K562 (cell line): ENCODE data around the gene CMIP. TPM values are rescaled to one million over a fixed set of nuclear protein-coding genes. Genes with fewer than 3 reads are reported as not detected.

Experiments used
- CC2D1A ChIP-seq: fragments of 450-650 bp; IDR thresholded peaks from 2 replicates; pipeline ENCODE4 v1.6.1; 2017; ENCODE audit warnings: mild to moderate bottlenecking
- CTCF ChIP-seq, 3 experiments: IDR thresholded peaks in 2 of 3; conservative IDR thresholded peaks in 1 of 3; 2 replicates each; pipeline ENCODE4 v1.5.1; 2011 to 2012; ENCODE audit warnings: low read length in 3 of 3, mild to moderate bottlenecking in 3 of 3, control low read depth in 2 of 3, improper control_type of control experiment in 1 of 3, inconsistent platforms in 1 of 3, low read depth in 1 of 3, mixed read lengths in 1 of 3, moderate library complexity in 1 of 3; ENCODE audit not compliant: insufficient read depth in 2 of 3
- FOXK2 ChIP-seq, 2 experiments: fragments of 450-650 bp; IDR thresholded peaks in 1 of 2; conservative IDR thresholded peaks in 1 of 2; 2 replicates each; pipeline ENCODE4 v1.6.1; 2016; ENCODE audit warnings: low read depth in 2 of 2, mild to moderate bottlenecking in 1 of 2
- JUND ChIP-seq, 2 experiments: IDR thresholded peaks; 2 replicates in 1 of 2; 3 replicates in 1 of 2; pipeline ENCODE4 v1.6.1; 2011; ENCODE audit warnings: borderline replicate concordance in 2 of 2, low read depth in 2 of 2, low read length in 2 of 2, improper control_type of control experiment in 1 of 2, missing biosample characterization in 1 of 2, missing genetic modification characterization in 1 of 2, missing genetic modification reagents in 1 of 2
- KDM4B ChIP-seq, 2 experiments: fragments of 450-650 bp in 1 of 2; sonication (generic) in 1 of 2; IDR thresholded peaks; 2 replicates each; pipeline ENCODE4 v1.6.1; 2016 to 2017; ENCODE audit warnings: borderline replicate concordance in 2 of 2, antibody characterized with exemption in 1 of 2, low read depth in 1 of 2, mild to moderate bottlenecking in 1 of 2
- MAFG ChIP-seq: fragments of 450-650 bp; conservative IDR thresholded peaks from 2 replicates; pipeline ENCODE4 v1.6.1; 2016; ENCODE audit warnings: missing genetic modification characterization, missing compliant biosample characterization
- MAFK ChIP-seq: IDR thresholded peaks from 2 replicates; pipeline ENCODE4 v1.6.1; 2011; ENCODE audit warnings: low read length, improper control_type of control experiment
- NCOA4 ChIP-seq: fragments of 450-650 bp; IDR thresholded peaks from 2 replicates; pipeline ENCODE4 v1.6.1; 2018; ENCODE audit warnings: mild to moderate bottlenecking; ENCODE audit not compliant: partially characterized antibody
- NR0B1 ChIP-seq: fragments of 450-650 bp; IDR thresholded peaks from one replicate; pipeline ENCODE4 v1.6.1; 2018; ENCODE audit warnings: mild to moderate bottlenecking, moderate library complexity; ENCODE audit not compliant: partially characterized antibody
- NR1H2 ChIP-seq: sonication (generic); formaldehyde crosslinking; IDR thresholded peaks from 2 replicates; pipeline ENCODE4 v1.4.0; 2020; ENCODE audit warnings: mild to moderate bottlenecking, missing genetic modification reagents
- SP2 ChIP-seq: IDR thresholded peaks from 2 replicates; pipeline ENCODE4 v1.6.1; 2011; ENCODE audit warnings: mild to moderate bottlenecking, low read depth, low read length, moderate library complexity; ENCODE audit not compliant: poor library complexity, severe bottlenecking; ENCODE audit errors: extremely low read depth
- TRIM28 ChIP-seq: fragments of 450-650 bp; IDR thresholded peaks from 2 replicates; pipeline ENCODE4 v1.6.1; 2017
- ZBTB1 ChIP-seq: sonication (generic); formaldehyde crosslinking; IDR thresholded peaks from 2 replicates; pipeline ENCODE4 v1.8.1; 2023; ENCODE audit warnings: missing genetic modification reagents, low read depth, mild to moderate bottlenecking, borderline replicate concordance
- ZC3H4 ChIP-seq: sonication (generic); formaldehyde crosslinking; IDR thresholded peaks from 2 replicates; pipeline ENCODE4 v1.9.0; 2021; ENCODE audit warnings: missing genetic modification reagents, borderline replicate concordance
- ZMIZ1 ChIP-seq, 2 experiments: fragments of 150-350 bp in 1 of 2; IDR thresholded peaks; 2 replicates each; pipeline ENCODE4 v1.6.1; 2012 to 2016; ENCODE audit warnings: low read depth in 2 of 2, low read length in 2 of 2, mild to moderate bottlenecking in 1 of 2, moderate library complexity in 1 of 2
- ZNF77 ChIP-seq: fragments of 250-450 bp; sonication (Bioruptor Pico); IDR thresholded peaks from 2 replicates; pipeline ENCODE4 v1.5.0; 2020
- polyA plus RNA-seq, 8 experiments: library from polyadenylated mRNA; depleted of rRNA in 4 of 8; stranded (reverse) in 5 of 8; unstranded in 3 of 8; fragments of >200 nt; fragmentation: Nextera tagmentation in 2 of 8; fragmentation: Illumina TruSeq in 1 of 8; extraction: Ambion mirVana in 2 of 8; extraction: Trizol in 1 of 8; gene quantifications; 2 replicates each; pipeline versions ENCODE4 v1.2.1 to v1.2.3, GENCODE V29; 2011 to 2014; ENCODE audit warnings: inconsistent platforms in 1 of 8, missing spikeins in 1 of 8
- total RNA-seq, 7 experiments: library from RNA; depleted of rRNA in 6 of 7; stranded (reverse); fragments of >200 nt in 6 of 7; fragmentation: Illumina TruSeq in 2 of 7; extraction: Trizol in 2 of 7; gene quantifications; 2 replicates each; pipeline versions ENCODE4 v1.2.1 to v1.2.3, GENCODE V29; 2011 to 2021; ENCODE audit warnings: low replicate concordance in 1 of 7
- TF ChIP-seq, protein P1 (sequence below), 2 experiments: IDR thresholded peaks; 2 replicates each; pipeline ENCODE4 v1.6.1; 2012; ENCODE audit warnings: improper control_type of control experiment in 2 of 2, low read depth in 2 of 2, low read length in 2 of 2, borderline replicate concordance in 1 of 2

Gene CMIP
- total and polyA plus RNA-seq, 9 of the 15 experiments (the other 6 are each of a cell fraction or from before 2014, with no cell fraction given): 0.94 to 82.5 (median 10.3) TPM

DNA sequence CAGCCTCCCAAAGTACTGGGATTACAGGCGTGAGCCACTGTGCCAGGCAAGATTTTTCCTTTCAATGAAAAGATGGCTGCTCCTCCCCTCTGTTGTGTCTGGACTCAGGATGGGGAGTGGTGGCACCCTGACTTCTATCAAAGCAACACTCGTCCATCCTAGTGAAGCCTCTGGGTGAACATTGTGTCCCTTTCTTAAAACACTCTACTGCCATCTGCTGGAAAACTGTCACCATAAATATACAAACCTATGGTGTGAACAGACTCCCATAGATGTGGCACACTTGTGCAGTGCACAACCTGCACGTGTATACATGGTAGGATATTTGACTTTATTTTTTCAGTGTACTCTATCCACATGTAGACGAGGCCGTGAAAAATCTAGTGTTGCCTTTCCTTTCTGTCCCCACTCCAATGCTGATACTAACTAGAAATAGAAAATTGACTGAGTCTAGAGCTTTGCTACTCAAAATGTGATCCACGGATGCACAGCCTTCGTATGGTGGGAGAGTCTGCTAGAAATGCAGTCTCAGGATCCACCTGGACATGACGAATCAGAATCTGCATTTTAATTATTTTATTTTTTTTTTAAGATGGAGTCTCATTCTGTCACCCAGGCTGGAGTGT is 278.6 kb downstream of the CMIP start (continued):
- TF ChIP-seq ZMIZ1 (IDR thresholded peaks at IDR 0.05; ENCODE audit: low read depth in 2 of 2, low read length in 2 of 2) (no peak), ZNF77 (CRISPR knock-in tag) (no peak), MAFG (tag) (no peak), CTCF (IDR thresholded peaks at IDR 0.05 in 2 of 3, conservative IDR thresholded peaks at IDR 0.05 in 1 of 3; ENCODE audit: insufficient read depth in 2 of 3, low read depth in 1 of 3, low read length in 3 of 3) (peak; percentile 76 to 93 (median 85)), KDM4B (IDR thresholded peaks at IDR 0.05; ENCODE audit: borderline replicate concordance in 2 of 2, low read depth in 1 of 2) (no peak), JUND (IDR thresholded peaks at IDR 0.05; ENCODE audit: borderline replicate concordance, low read depth, low read length) (peak; percentile 7; the same call in 1 of the 2 replicates), JUND (tag; IDR thresholded peaks at IDR 0.05; ENCODE audit: borderline replicate concordance, low read depth, low read length) (no peak), ZC3H4 (CRISPR knock-in tag) (no peak), NR1H2 (CRISPR knock-in tag) (no peak), FOXK2 (conservative IDR thresholded peaks at IDR 0.05 in 1 of 2, IDR thresholded peaks at IDR 0.05 in 1 of 2; ENCODE audit: low read depth in 2 of 2) (0 out of 4 replicates have a peak, but pooled peaks of 1 of the 2 experiments have one; percentile 18), SP2 (no peak), NR0B1 (no peak), CC2D1A (0 out of 2 replicates have a peak, but pooled peaks have one; percentile 52), MAFK (0 out of 2 replicates have a peak, but pooled peaks have one; percentile 7), NCOA4 (no peak), ZBTB1 (CRISPR knock-in tag) (no peak), TRIM28 (no peak)
- TF ChIP-seq, protein P1, sequence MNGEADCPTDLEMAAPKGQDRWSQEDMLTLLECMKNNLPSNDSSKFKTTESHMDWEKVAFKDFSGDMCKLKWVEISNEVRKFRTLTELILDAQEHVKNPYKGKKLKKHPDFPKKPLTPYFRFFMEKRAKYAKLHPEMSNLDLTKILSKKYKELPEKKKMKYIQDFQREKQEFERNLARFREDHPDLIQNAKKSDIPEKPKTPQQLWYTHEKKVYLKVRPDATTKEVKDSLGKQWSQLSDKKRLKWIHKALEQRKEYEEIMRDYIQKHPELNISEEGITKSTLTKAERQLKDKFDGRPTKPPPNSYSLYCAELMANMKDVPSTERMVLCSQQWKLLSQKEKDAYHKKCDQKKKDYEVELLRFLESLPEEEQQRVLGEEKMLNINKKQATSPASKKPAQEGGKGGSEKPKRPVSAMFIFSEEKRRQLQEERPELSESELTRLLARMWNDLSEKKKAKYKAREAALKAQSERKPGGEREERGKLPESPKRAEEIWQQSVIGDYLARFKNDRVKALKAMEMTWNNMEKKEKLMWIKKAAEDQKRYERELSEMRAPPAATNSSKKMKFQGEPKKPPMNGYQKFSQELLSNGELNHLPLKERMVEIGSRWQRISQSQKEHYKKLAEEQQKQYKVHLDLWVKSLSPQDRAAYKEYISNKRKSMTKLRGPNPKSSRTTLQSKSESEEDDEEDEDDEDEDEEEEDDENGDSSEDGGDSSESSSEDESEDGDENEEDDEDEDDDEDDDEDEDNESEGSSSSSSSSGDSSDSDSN (IDR thresholded peaks at IDR 0.05; ENCODE audit: borderline replicate concordance in 1 of 2, low read depth in 2 of 2, low read length in 2 of 2): no peak
